ENCODE data around the gene NAV3.

NAV3 gene

GRCh38 chr12:77830583-77831351 lies at the start of gene NAV3:
TSS of gene NAV3 (plus strand) at chr12:77830894. CDS start at chr12:77831462, 568 bp downstream.
- DNase-seq = no peak

GRCh38 chr12:77782034-77782433 lies 48.7 kb upstream of the NAV3 start:
- DNase-seq = no peak

DNA sequence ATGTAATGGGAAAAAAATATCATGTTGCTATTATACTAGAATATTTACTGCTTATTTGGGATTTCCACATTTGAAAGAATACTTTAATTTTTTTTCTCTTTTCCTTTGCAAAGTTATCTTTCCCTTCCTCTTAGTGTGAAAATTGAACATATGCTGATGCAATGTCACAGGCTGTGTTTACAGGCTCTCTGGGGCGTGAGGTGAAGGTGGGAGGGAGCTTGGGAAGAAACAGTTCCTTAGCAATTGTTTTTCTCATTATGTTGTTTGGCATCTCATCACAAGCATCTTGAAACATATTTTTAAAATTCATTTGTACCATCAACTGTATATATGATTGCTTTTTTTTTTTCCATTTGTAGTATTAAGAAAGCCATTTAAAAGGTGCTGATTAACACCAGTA lies 47.9 kb upstream of the NAV3 start:
- DNase-seq = no peak

DNA sequence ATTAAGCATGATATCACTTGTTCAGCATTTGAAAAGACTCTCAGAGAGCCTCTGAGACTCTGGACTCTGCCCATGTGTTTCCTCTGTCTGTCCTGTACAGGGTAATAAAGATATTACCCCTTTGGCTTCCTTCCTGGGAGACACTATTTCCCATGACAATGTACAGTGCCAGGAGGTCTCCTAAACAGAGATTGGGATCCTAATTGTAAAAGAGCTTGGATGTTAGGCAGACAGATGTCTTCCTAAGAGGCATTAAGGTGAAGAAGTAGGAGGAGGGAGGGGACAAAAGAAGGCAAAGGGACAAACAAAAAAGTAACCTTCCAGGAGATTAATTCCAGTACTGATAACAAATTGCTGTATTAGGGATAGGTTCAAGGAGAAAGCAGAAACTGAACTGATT lies 45.5 kb upstream of the NAV3 start:
- no peak for DNase-seq

- DNase-seq = no peak
Measured at GRCh38 chr12:77786675-77787074, 44.0 kb upstream of the NAV3 start.

DNA sequence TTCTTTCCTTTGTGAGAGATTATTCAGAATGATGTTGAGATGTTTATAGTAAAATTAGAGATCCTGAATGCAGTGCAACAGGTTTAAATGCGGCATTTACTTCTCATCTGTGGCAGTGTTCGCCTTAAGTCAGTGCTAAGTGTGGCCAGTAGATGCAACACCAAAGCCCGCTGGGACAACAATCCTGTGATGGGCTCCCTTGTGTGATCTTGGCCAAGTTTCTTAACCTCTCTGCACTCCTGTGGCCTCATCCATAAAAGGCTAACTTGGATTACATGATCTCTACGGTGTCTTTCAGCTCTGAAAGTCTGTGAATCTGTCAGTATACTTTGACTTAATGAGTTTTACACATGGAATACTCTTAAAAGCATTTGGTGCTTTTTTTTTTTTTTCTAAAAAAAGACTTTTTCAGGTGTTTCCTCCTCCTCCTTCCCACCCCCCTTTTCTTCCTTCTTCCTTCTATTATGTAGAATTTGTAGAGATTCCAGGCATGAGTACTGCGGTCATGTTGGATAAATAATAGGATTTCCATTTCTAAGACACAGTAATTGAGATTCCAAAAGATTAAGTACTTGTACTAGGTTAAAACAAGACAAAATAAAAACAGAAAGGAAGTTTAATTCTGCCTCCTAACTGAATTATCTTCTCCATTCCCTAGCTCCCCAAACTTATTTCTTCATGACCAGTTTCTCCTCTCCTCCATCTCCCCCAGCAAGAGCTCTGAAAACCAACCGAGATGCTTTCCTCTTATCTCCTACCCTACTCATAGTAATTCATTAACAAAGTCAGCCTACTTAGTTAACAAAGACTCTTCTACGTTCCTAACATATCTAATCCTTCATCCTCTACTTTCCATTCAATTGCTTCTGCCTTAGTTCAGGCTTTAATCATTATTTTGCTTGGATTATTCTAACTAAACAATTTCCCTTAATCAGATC lies 42.2 kb upstream of the NAV3 start:
- DNase-seq = no peak

DNA sequence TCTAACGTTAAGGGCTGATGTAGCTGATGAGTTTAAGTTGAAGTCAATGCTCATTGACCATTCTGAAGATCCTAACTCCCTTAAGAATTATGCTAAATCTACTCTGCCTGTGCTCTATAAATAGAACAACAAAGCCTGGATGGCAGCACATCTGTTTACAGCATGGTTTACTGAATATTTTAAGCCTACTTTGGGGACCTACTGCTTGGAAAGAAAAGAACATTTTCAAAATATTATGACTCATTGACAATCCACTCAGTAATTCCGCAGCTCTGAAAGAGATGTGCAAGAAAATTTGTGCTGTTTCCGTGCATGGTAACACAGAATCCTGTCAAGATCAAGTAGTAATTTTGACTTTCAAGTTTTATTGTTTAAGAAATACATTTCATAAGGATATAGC lies 35.0 kb upstream of the NAV3 start:
- DNase-seq = no peak

- DNase-seq = no peak
Measured at GRCh38 chr12:77796775-77797174, 33.9 kb upstream of the NAV3 start.

DNA sequence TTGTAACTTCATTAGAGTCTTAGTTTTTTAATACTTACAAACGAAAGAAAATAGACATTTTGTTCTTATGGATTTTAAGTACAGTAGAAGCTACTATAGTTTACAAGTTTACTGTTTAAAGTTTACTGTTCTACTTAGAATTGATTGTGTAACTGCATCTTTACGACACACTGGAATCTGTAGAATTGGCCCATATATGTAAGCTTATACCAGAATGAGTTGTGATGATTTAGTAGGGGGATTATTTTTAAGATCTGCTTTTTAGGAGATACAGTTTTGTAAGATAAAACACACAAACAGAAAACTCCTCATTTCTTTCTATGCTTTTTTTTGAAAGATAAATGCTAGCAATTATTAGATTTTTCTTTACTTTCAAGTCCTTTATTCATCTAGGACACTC lies 30.2 kb upstream of the NAV3 start:
- DNase-seq = no peak

- DNase-seq = no peak
Measured at GRCh38 chr12:77808534-77808933, 22.2 kb upstream of the NAV3 start.

- no peak for DNase-seq
Measured at GRCh38 chr12:77813558-77813957, 17.1 kb upstream of the NAV3 start.

GRCh38 chr12:77814386-77814785 lies 16.3 kb upstream of the NAV3 start:
- DNase-seq = no peak

DNA sequence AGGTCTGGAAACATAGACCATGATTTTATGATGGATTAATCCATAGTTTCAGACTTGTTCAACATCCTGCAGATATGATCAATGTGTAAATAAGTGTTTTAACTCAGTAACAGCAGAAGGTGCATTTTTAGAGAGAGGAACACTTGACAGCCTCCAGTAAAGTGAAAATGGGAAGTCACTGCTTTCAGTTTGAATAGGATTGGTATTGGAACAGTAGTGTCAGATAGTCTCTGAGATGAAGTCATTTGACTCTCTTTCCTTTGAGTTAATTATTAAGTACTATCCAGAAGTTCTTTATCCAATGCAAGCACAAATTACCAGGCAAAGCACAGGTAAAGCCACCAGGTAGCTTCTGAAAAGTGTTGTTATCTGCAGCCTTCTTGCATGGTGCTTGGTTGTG lies 14.5 kb upstream of the NAV3 start:
- no peak for DNase-seq

DNA sequence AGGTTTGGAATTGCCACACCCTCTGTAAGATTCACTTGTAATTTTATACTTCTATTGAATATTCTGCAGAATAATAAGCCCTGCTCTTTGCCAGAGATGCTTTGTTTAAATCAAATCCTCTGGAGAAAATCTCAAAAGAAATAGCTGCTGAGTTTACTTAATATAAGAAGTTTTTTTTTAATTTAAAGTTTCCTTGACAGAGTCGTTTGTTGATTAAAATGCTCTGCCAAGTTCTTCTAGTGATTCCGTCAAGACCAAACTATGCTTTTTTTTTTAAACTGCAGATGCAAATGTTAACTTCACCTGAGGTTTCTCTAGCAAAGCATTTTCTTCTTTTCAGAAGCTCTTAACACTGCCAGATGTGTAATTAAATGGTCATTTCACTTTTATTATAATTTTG lies 13.4 kb upstream of the NAV3 start:
- DNase-seq = no peak

DNA sequence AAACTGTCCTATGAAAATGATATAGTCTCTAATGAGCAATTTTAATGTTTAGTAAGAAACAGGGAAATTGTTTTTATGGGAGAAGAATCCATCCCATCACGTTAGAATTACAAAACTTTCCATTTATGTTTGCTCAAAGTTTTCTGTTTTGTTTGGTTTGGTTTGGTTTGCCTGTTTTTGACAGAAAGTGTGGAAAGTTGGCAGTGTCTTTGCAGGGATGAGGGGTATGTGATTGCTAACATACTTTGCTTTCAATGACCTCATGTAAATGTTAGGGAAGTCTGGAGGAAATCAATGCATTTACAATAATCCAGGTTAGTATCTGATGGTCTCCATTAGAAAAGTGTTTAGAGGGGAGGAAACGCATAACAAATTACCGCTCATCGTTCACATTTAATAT lies 12.3 kb upstream of the NAV3 start:
- DNase-seq = no peak

DNA sequence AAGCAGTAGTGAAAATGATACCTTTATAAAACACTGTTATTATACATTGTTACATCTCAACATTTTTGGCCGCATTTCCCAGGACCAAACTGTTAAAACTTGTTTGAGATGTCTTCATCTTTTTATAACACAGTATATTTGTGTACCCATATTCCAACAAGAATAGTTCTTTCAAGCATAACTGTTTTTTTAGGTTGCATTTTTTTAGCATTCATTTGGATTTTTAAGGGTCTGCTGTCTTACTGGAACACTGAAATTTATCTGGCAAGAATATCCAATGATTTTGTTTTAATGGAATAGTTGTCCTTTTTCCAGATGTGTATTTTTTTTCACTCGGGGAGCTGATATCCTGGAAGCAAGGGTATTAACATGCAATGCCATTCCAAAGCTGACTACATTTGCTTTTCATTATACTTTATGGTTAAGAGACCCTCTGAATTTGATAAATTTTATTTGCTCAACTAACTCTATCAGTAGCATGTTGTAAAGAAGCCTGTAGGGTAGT lies 8.9 kb upstream of the NAV3 start:
- no peak for DNase-seq

- DNase-seq = no peak
Measured at GRCh38 chr12:77833329-77833728, 2.6 kb downstream of the NAV3 start.

- no peak for DNase-seq
Measured at GRCh38 chr12:77834618-77835017, 3.9 kb downstream of the NAV3 start.

GRCh38 chr12:77835969-77836368 lies 5.3 kb downstream of the NAV3 start:
- DNase-seq = no peak

- DNase-seq = no peak
Measured at GRCh38 chr12:77837876-77838291, 7.2 kb downstream of the NAV3 start.

GRCh38 chr12:77841521-77841920 lies 10.8 kb downstream of the NAV3 start:
- no peak for DNase-seq

GRCh38 chr12:77842430-77842829 lies 11.7 kb downstream of the NAV3 start:
- DNase-seq = no peak

GRCh38 chr12:77845831-77846230 lies 15.1 kb downstream of the NAV3 start:
- DNase-seq = no peak

DNA sequence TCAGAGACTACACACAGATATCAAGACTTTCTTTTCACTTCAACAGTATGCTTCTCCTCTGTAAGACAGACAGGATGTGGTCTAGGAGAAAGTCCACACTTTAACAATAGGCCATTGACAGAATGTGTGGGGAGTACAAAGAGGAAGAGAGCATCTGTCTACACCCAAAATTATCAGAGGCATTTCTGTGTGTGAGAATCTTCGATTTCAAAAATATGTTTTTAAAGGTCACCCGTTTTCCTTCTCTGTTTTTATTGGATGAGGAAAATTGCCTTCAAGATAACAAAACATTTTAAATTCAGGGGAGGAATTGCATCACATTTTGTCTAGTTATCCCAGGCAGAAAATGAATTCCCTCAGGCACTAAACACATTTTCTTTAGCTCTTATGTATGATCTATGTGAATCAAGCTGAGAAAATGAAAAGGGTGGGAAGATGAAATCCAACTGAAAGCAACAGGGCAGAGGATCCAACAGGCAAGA lies 16.4 kb downstream of the NAV3 start:
- DNase-seq = no peak

Data from activated effector memory CD4-positive, alpha-beta T cell treated with anti-CD3 and anti-CD28 coated beads, Interleukin-2, amount 50 U/mL, for 16 hours (primary cell).